ENCODE results near the gene GSG1L. TPM values are rescaled to one million over a fixed set of nuclear protein-coding genes. Genes with fewer than 3 reads are reported as not detected.

GSG1L gene
- polyA plus RNA-seq, 1 donor (not counting 4 experiments of a cell fraction or from before 2014, with no cell fraction given), result not detected

DNA sequence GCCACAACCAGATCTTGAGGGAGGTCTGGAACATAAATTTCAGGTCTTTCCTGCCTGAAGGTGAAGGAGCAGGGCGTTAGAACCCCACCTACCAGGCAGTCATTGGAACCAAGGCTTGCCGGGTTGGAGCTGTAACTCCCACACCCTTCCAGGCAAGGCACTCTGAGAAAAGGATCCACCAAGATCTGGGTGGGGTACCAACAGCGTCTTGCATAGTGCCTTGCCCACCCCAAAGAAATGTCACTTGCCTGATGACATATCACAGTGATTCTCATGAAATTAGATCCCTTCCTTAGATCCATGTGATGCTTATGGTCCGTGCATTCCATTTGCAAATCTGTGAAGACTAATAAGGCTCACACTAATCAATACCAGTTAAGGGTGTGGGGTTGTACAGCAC is 312.3 kb downstream of the GSG1L start:
- no peak for FAIRE-seq

DNA sequence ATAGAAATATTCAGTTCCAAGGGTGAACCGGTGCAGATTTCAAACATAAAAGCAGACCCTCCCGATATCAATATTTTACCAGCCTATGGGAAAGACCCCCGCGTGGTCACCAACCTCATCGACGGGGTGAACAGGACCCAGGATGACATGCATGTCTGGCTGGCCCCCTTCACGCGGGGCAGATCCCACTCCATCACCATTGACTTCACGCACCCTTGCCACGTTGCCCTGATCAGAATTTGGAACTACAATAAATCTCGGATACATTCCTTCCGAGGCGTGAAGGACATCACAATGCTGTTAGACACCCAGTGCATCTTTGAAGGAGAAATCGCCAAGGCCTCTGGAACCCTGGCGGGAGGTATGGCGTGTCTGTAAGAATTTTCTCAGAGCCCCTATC is 313.6 kb downstream of the GSG1L start:
- Histone ChIP-seq H2AFZ (ENCODE audit: control insufficient read depth, low read length) (no peak overlapping the region), H3K9me1 (ENCODE audit: control insufficient read depth, extremely low read depth, insufficient read depth, low read length) (no peaks in the 10 kb centered on the region), H3K79me2 (ENCODE audit: control insufficient read depth, insufficient read depth, low read length) (no peaks in the 10 kb centered on the region), H3K36me3 (ENCODE audit: control insufficient read depth in 2 of 2, extremely low read depth in 1 of 2, insufficient read depth in 2 of 2, low read length in 2 of 2) (peaks cover 0 to 5% of the 10 kb centered on the region in 2 experiments), H3K27me3 (ENCODE audit: control insufficient read depth, extremely low read depth, insufficient read depth, low read length) (no peaks in the 10 kb centered on the region), H3K27ac (ENCODE audit: control insufficient read depth, insufficient read depth, low read length) (no peak overlapping the region), H3K4me2 (ENCODE audit: control insufficient read depth, extremely low read depth, insufficient read depth, low read depth, low read length) (no peak overlapping the region), H3K9me3 (ENCODE audit: control insufficient read depth, low read depth, low read length) (no peaks in the 10 kb centered on the region), H3K4me3 (ENCODE audit: control insufficient read depth in 2 of 3, extremely low read depth in 1 of 3, insufficient read depth in 2 of 3, low read depth in 1 of 3, low read length in 3 of 3) (no peak overlapping the region), H4K20me1 (ENCODE audit: control insufficient read depth, extremely low read depth, insufficient read depth, low read length) (no peaks in the 10 kb centered on the region), H3K9ac (ENCODE audit: control insufficient read depth, extremely low read depth, insufficient read depth, low read length) (no peak overlapping the region), H3K4me1 (ENCODE audit: control insufficient read depth, extremely low read depth, insufficient read depth, low read length) (peaks cover 5% of the 10 kb centered on the region)
- dilution Hi-C loops (cut with MboI; ENCODE audit: extremely low pct_ligation_motif_present, low sequenced_read_pairs), result no loop called here
- TF ChIP-seq EZH2 (IDR thresholded peaks at IDR 0.05; ENCODE audit: low read length), result no peak
- TF ChIP-seq, protein P1, sequence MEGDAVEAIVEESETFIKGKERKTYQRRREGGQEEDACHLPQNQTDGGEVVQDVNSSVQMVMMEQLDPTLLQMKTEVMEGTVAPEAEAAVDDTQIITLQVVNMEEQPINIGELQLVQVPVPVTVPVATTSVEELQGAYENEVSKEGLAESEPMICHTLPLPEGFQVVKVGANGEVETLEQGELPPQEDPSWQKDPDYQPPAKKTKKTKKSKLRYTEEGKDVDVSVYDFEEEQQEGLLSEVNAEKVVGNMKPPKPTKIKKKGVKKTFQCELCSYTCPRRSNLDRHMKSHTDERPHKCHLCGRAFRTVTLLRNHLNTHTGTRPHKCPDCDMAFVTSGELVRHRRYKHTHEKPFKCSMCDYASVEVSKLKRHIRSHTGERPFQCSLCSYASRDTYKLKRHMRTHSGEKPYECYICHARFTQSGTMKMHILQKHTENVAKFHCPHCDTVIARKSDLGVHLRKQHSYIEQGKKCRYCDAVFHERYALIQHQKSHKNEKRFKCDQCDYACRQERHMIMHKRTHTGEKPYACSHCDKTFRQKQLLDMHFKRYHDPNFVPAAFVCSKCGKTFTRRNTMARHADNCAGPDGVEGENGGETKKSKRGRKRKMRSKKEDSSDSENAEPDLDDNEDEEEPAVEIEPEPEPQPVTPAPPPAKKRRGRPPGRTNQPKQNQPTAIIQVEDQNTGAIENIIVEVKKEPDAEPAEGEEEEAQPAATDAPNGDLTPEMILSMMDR (optimal IDR thresholded peaks at IDR 0.05 in 1 of 3, IDR thresholded peaks at IDR 0.05 in 1 of 3, conservative IDR thresholded peaks at IDR 0.05 in 1 of 3; ENCODE audit: extremely low read depth in 1 of 3, insufficient read depth in 2 of 3, low read length in 3 of 3), result no peak
- no peak for FAIRE-seq
- no peak for DNase-seq (ENCODE audit: low read depth, low spot score)

More for the DNA sequence above, 312.3 kb downstream of the GSG1L start:
- Histone ChIP-seq H2AFZ (ENCODE audit: control insufficient read depth, low read length) (no peak overlapping the region), H3K36me3 (ENCODE audit: control insufficient read depth in 2 of 2, extremely low read depth in 1 of 2, insufficient read depth in 2 of 2, low read length in 2 of 2) (peaks cover 0 to 7% of the 10 kb centered on the region in 2 experiments), H3K9me3 (ENCODE audit: control insufficient read depth, low read depth, low read length) (no peaks in the 10 kb centered on the region), H3K4me3 (ENCODE audit: control insufficient read depth in 2 of 3, extremely low read depth in 1 of 3, insufficient read depth in 2 of 3, low read depth in 1 of 3, low read length in 3 of 3) (no peak overlapping the region), H3K9ac (ENCODE audit: control insufficient read depth, extremely low read depth, insufficient read depth, low read length) (no peak overlapping the region), H4K20me1 (ENCODE audit: control insufficient read depth, extremely low read depth, insufficient read depth, low read length) (no peaks in the 10 kb centered on the region), H3K4me1 (ENCODE audit: control insufficient read depth, extremely low read depth, insufficient read depth, low read length) (peaks cover 5% of the 10 kb centered on the region), H3K27ac (ENCODE audit: control insufficient read depth, insufficient read depth, low read length) (no peak overlapping the region), H3K9me1 (ENCODE audit: control insufficient read depth, extremely low read depth, insufficient read depth, low read length) (no peaks in the 10 kb centered on the region), H3K27me3 (ENCODE audit: control insufficient read depth, extremely low read depth, insufficient read depth, low read length) (no peaks in the 10 kb centered on the region), H3K4me2 (ENCODE audit: control insufficient read depth, extremely low read depth, insufficient read depth, low read depth, low read length) (no peak overlapping the region), H3K79me2 (ENCODE audit: control insufficient read depth, insufficient read depth, low read length) (no peaks in the 10 kb centered on the region)
- DNase-seq (ENCODE audit: low read depth, low spot score), result no peak
- dilution Hi-C loops (cut with MboI; ENCODE audit: extremely low pct_ligation_motif_present, low sequenced_read_pairs), result no loop called here
- TF ChIP-seq, protein P1 (optimal IDR thresholded peaks at IDR 0.05 in 1 of 3, IDR thresholded peaks at IDR 0.05 in 1 of 3, conservative IDR thresholded peaks at IDR 0.05 in 1 of 3; ENCODE audit: extremely low read depth in 1 of 3, insufficient read depth in 2 of 3, low read length in 3 of 3), result no peak
- TF ChIP-seq EZH2 (IDR thresholded peaks at IDR 0.05; ENCODE audit: low read length), result no peak

Data from keratinocyte (primary cell).